Choroid plexus epithelial cell (primary cell): ENCODE data around the gene SLC3A2.
A peak's percentile ranks its signal among the peaks of the same experiment; 100 is the strongest.

Experiments used
- DNase-seq: peaks from one replicate; pipeline ENCODE4 v3.0.0-alpha.2; 2010; ENCODE audit warnings: low read depth
- H3K4me3 ChIP-seq: 2 replicates; pipeline ENCODE4 v1.5.1; 2011; ENCODE audit warnings: low read depth, mild to moderate bottlenecking, control low read depth, low read length, moderate library complexity
- TF ChIP-seq, protein P1 (sequence below): conservative IDR thresholded peaks from 2 replicates; pipeline ENCODE4 v1.5.1; 2011; ENCODE audit warnings: low read depth, mild to moderate bottlenecking, control low read depth, inconsistent platforms, low read length, moderate library complexity

SLC3A2 gene

DNA sequence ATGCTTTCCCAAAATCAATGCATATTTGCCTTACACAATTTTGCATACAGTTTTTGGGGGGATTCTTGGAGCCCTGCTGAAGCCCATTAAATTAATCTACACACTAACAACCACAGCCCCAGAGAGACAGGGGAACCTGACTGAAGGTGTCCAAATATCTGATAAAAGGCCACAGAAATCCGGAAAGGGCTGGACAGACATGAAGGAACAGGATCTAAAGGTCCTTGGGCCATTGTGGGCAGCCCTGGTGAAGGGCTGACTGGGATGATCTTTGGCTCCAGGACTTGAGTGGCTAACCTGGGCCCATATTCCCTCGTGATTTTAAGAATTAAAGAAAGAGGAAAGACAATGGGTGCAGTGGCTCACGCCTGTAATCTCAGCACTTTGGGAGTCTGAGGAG lies 34.5 kb upstream of the SLC3A2 start:
- TF ChIP-seq, protein P1, sequence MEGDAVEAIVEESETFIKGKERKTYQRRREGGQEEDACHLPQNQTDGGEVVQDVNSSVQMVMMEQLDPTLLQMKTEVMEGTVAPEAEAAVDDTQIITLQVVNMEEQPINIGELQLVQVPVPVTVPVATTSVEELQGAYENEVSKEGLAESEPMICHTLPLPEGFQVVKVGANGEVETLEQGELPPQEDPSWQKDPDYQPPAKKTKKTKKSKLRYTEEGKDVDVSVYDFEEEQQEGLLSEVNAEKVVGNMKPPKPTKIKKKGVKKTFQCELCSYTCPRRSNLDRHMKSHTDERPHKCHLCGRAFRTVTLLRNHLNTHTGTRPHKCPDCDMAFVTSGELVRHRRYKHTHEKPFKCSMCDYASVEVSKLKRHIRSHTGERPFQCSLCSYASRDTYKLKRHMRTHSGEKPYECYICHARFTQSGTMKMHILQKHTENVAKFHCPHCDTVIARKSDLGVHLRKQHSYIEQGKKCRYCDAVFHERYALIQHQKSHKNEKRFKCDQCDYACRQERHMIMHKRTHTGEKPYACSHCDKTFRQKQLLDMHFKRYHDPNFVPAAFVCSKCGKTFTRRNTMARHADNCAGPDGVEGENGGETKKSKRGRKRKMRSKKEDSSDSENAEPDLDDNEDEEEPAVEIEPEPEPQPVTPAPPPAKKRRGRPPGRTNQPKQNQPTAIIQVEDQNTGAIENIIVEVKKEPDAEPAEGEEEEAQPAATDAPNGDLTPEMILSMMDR: no peak
- no peak overlapping the region for H3K4me3 ChIP-seq
- DNase-seq: no peak

DNA sequence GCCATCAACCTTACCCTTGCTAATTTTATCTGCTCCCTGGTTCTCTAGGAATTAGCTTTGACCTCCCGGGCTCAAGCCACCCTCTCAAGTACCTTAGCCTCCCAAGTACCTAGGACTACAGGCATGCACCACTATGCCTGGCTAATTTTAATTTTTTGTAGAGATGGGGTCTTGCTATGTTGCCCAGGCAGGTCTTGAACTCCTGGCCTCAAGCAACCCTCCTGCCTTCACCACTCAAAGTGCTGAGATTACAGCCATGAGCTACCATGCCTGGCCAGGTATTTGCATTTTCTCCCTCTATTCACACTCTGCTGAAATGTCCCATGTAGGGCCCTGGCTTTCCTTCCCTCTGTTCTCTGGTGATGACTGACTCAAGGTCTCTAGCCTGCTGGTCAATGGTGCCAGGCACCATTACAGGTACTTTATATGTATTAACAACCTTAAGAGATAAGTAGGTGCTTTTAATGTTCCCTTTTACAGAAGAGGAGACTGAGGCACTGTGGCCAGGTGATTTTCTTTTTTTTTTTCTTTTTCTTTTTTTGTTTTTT lies 32.9 kb upstream of the SLC3A2 start:
- H3K4me3 ChIP-seq: no peak overlapping the region
- TF ChIP-seq, protein P1: no peak
- DNase-seq: no peak

DNA sequence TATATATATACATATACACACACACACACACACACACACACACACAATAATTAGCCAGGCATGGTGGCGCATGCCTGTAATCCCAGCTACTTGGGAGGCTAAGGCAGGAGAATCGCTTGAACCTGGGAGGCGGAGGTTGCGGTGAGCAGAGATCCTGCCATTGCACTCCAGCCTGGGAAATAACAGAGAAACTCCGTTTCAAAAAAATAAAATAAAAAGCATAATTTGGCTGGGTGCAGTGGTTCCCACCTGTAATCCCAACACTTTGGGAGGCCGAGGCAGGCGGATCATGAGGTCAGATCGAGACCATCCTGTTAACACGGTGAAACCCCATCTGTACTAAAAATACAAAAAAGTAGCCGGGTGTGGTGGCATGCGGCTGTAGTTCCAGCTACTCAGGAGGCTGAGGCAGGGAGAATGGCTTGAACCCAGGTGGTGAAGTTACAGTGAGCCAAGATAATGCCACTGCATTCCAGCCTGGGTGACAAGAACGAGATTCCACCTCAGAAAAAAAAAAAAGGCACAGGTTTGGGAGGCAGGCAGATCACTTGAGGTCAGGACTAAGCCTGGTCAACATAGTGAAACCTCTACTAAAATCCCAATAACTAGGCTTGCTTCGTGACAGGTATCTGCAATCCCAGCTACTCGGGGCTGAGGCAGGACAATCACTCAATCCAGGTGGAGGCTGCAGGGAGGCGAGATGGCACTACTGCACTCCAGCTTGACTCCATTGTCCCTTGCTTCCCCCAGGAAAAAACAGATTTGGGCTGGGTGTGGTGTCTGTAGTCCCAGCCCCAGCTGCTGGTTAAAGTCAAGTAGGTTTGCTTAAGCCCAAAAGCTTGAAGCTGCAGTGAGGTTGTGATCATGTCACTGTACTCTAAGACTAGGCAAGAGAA lies 29.5 kb upstream of the SLC3A2 start:
- no peak overlapping the region for H3K4me3 ChIP-seq
- DNase-seq: no peak
- TF ChIP-seq, protein P1: no peak

DNA sequence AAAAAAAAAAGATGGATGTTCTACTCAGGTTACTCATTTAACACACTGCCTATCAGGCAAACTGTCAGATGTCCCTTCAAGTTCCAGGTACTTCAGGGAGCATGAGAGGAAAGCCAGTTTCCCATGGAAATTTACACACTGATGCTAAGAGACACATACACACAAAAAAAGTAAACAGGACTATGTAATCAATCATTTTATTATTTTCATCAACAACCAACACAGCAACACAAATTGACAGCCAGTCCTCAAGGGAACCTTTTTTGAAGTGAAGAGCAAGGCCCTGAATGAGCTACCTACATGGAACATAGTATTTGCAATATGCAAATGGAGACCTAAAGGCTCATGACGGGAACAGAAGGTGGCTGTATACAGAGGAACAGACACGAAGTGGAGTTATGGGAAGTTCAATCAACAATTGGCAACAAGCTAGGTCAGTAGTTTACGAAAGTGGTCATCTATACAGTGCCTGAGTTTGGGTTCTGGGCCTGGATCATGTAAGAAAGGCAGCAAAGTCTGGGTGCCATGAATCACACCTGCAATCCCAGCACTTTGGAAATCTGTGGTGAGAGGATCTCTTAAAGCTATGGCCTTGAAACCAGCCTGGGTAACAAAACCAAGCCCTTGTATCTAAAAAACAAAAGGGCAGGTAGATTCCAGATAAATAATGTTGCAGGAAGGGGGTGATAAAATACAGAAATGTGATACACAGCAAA lies 28.7 kb upstream of the SLC3A2 start:
- no peak for DNase-seq
- H3K4me3 ChIP-seq: no peak overlapping the region
- TF ChIP-seq, protein P1: no peak

DNA sequence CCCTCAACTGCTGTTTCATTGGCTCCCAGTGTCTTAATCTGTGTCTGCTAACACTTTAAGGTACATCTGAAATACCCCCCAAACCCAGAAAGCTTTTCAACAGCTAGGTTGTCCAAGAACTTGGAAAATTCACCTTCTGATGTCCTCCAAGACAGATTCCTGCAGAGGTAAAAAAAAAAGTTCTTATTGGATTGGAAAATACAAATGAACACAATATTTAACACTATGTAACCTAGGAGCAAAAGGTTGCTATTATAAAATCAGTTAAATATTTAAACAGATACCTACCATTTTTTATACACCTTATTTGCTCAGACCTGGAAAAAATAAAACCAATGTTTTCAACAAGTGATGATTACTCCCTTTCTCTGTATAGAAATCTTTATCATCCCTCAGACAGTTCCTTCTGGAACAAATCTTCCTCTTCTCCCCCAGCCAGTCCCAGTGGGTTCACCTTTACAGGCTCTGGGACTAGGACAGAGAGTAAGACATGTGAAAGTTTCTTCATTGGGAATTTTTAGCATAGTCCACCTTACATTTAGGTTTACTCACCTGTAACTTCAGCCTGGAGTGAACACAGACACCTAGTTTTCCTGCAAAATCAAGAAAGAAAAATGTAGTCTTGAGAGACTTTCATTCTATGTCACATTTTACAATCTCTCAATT lies 28.0 kb upstream of the SLC3A2 start:
- no peak for DNase-seq
- TF ChIP-seq, protein P1: no peak
- H3K4me3 ChIP-seq: no peak overlapping the region

DNA sequence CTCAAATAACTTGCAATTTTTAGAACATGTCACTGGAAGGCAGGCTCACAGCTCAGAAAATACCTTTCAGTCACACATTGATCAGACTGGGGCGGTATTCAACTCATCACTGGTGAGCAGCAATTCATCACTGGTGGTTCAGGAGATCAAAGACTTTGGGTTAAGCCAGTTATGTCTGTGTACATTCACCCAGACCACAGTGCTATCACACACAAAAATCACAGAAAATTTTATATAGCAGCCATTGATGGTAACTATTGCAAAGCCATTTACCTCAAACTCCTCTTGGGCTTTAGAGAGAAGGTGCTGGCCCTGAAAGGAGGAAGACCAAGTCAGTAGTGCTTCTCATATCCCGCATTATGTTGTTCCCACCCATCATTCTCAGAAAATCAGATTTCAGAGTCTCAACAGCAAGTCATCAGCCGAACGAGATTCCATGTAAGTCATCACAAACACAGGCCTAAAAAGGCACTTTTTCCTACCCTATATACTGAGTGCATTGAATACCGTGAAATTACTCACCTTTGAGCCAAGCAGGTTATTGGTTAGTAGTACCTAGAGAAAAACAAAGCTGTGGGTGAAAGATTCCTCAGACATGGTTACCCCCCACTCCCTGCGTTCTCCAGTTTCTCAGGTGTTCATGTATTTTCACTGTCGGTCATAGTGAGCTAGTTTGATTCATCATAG lies 27.3 kb upstream of the SLC3A2 start:
- H3K4me3 ChIP-seq: peak overlapping the region; percentile 77
- TF ChIP-seq, protein P1: no peak
- DNase-seq: no peak
